ENCODE measurements around the gene SHPK. TPM values are rescaled to one million over a fixed set of nuclear protein-coding genes. Genes with fewer than 3 reads are reported as not detected.

The SHPK gene
- total and polyA plus RNA-seq, 12 donors = 8.8 to 27.4 (median 17.1) TPM

GRCh38 chr17:3574231-3574630 lies 61.8 kb downstream of the SHPK start:
- no peak for TF ChIP-seq POLR2A (IDR thresholded peaks at IDR 0.05)
- no peak for TF ChIP-seq CTCF (IDR thresholded peaks at IDR 0.05)
- Histone ChIP-seq H3K4me3 (no peak overlapping the region), H3K36me3 (replicated peaks in 1 of 2) (peaks cover 0 to 4% of the 10 kb centered on the region in 2 donors), H3K4me1 (replicated peaks in 1 of 2) (no peaks in the 10 kb centered on the region), H3K9me3 (replicated peaks in 1 of 3) (no peaks in the 10 kb centered on the region), H3K27me3 (no peaks in the 10 kb centered on the region), H3K27ac (no peak overlapping the region)
- DNase-seq = no peak
- 88 to 91% (median 90%) methylated on average over 5 to 7 of the region's 7 CpGs for WGBS, 4 donors
- intact Hi-C loops (cut with DNase I) = no loop called here

- WGBS, 4 donors = 90 to 97% (median 95%) methylated on average over 10 to 22 of the region's 22 CpGs
- Histone ChIP-seq H3K27me3 (no peaks in the 10 kb centered on the region), H3K27ac (no peak overlapping the region), H3K36me3 (replicated peaks in 1 of 2) (peaks cover 0 to 4% of the 10 kb centered on the region in 2 donors), H3K9me3 (replicated peaks in 1 of 3) (no peaks in the 10 kb centered on the region), H3K4me3 (no peak overlapping the region), H3K4me1 (replicated peaks in 1 of 2) (no peaks in the 10 kb centered on the region)
- no peak for DNase-seq
- no peak for TF ChIP-seq POLR2A (IDR thresholded peaks at IDR 0.05)
- no peak for TF ChIP-seq CTCF (IDR thresholded peaks at IDR 0.05)
- intact Hi-C loops (cut with DNase I) = no loop called here
Measured at GRCh38 chr17:3573246-3574100, 62.6 kb downstream of the SHPK start.

- no peak for TF ChIP-seq CTCF (IDR thresholded peaks at IDR 0.05)
- TF ChIP-seq POLR2A (IDR thresholded peaks at IDR 0.05) = no peak
- Histone ChIP-seq H3K27me3 (no peaks in the 10 kb centered on the region), H3K27ac (no peak overlapping the region), H3K36me3 (replicated peaks in 1 of 2) (peaks cover 0 to 4% of the 10 kb centered on the region in 2 donors), H3K9me3 (replicated peaks in 1 of 3) (no peaks in the 10 kb centered on the region), H3K4me3 (no peak overlapping the region), H3K4me1 (replicated peaks in 1 of 2) (no peaks in the 10 kb centered on the region)
- WGBS, 4 donors = 92 to 100% (median 97%) methylated on average over 1 to 7 of the region's 7 CpGs
- DNase-seq = no peak
- intact Hi-C loops (cut with DNase I) = no loop called here
Measured at GRCh38 chr17:3572231-3572630, 63.8 kb downstream of the SHPK start.

- intact Hi-C loops (cut with DNase I) = no loop called here
- H3K36me3 ChIP-seq (replicated peaks in 1 of 2) = peaks cover 0 to 4% of the 10 kb centered on the region in 2 donors
- H3K27ac ChIP-seq = no peak overlapping the region
- H3K4me3 ChIP-seq = no peak overlapping the region
- H3K9me3 ChIP-seq (replicated peaks in 1 of 3) = no peaks in the 10 kb centered on the region
- H3K27me3 ChIP-seq = no peaks in the 10 kb centered on the region
- WGBS, 4 donors = 91 to 96% (median 96%) methylated on average over 15 to 36 of the region's 36 CpGs
- no peak for DNase-seq
- H3K4me1 ChIP-seq (replicated peaks in 1 of 2) = no peaks in the 10 kb centered on the region
- TF ChIP-seq CTCF (IDR thresholded peaks at IDR 0.05) = no peak
- TF ChIP-seq POLR2A (IDR thresholded peaks at IDR 0.05) = no peak
Measured at GRCh38 chr17:3571043-3571900, 64.8 kb downstream of the SHPK start.

All from adrenal gland (tissue), 12 donors.